Frontal cortex (tissue), 4 donors: ENCODE data around the gene OXA1L. TPM values are rescaled to one million over a fixed set of nuclear protein-coding genes. Genes with fewer than 3 reads are reported as not detected.
A peak's percentile ranks its signal among the peaks of the same experiment; 100 is the strongest.
"Not testable (repeated sequence)": the region's sequence is repeated elsewhere in the genome, so short reads cannot be mapped to it uniquely, and the experiment has no call there.

Source experiments
- DNase-seq, 2 donors: peaks; one replicate each; pipeline ENCODE4 v3.0.0; 2012; ENCODE audit warnings: low spot score in 2 of 2
- FAIRE-seq: peaks from 2 replicates; lab custom pipeline; 2012; peaks lifted over from hg19 to GRCh38; lab: Jason Lieb, UNC
- total RNA-seq: library from RNA; depleted of rRNA; stranded (reverse); fragments of >200 nt; gene quantifications from one replicate; pipeline ENCODE4 v1.2.3, GENCODE V29; 2014
- donor health status: control.
- donor health status: control.
- donor health status: control.

OXA1L gene
- 28.9 TPM for total RNA-seq

DNA sequence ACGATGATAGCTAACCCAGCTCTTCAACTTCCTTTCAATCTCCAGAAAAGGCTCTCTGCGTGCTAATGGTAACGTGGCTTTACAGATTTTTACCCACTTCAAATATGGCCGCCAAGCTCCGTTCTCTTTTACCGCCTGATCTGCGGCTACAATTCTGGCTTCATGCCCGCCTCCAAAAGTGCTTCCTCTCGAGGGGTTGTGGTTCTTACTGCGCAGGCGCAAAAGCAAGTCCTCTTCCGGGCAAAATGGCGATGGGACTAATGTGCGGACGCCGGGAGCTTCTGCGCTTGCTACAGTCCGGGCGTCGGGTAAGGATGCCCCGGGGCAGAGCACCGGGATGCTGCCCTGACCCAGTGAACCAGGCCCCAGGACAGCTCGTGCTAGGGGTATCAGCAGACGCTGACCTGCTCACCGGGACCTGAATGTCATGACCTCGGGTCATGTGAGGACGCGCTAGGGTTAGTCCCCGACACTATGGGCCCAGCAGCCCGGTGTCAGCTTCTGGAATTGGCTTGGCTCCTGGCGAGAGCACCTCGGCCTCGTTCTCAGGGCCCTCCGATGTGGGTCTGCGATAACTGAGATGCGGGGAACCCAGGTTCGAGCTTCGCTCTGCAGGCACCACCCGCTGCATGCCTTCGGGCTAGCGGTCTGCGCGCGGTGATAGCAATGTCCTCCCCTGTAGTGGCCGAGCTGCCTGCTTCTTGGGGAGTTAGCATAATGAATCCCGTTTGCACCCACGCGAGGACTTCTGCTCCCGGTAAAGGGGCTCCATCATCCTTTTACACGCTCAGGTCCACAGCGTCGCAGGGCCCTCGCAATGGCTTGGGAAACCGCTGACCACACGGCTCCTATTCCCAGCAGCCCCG lies at the start of gene OXA1L:
Gene OXA1L, plus strand, starts transcription at position 232 of the 866 bp plus-strand sequence. Its CDS starts 14 bp downstream, at position 246.
- DNase-seq (peak; percentile 46 to 75), FAIRE-seq (no peak)

DNA sequence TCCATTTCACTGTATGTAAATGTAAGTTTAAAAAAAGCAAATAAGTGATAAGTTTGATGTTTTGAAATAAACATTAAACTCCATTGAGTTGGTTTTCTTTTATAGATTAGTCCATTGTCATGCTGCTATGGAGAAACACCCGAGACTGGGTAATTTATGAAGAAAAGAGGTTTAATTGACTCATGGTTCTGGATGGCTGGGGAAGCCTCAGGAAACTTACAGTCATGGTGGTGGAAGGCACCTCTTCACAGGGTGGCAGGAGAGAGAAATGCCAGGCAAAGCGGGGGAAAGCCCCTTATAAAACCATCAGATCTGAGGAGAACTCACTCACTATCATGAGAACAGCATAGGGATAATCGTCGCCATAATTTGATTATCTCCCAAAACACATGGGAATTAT lies 48.4 kb upstream of the OXA1L start:
- FAIRE-seq (no peak), DNase-seq (no peak)

DNA sequence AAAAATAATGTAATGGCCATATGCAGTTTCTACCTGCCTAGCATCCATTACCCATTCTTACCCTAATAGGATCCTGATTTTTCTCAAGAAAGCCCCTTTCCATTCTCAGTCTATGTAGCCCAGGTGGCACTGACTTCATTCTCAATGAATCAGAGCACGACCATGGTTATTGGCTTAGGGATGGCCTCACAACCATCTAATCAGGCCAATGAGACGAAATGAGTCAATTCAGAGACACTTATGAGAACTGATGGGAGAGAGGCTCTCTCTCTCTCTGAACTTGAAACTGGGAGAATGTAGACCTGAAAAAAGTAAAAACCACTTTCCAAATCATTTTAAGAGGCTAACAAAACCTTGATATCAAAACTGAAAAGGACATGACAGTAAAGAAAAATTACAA lies 45.3 kb upstream of the OXA1L start:
- DNase-seq (no peak), FAIRE-seq (no peak)

DNA sequence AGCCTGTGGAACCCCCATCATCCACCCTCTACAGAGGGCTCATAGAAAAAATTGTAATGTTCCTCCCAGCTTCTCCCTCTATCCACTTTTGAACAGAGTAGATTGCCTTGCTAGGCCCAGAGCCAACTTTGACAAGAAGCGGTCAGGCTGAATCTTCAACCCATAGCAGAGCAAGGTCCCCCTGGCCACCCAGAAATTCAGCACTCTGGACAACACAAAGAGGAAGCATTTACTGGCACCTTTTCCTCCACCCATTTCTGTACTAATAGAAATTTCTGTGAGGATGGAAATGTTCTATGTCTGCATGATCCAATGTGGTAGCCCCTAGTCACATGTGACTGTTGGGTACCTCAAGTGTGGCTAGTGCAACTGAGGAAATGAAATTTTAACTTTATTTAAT lies 42.7 kb upstream of the OXA1L start:
- DNase-seq (no peak), FAIRE-seq (no peak)

DNA sequence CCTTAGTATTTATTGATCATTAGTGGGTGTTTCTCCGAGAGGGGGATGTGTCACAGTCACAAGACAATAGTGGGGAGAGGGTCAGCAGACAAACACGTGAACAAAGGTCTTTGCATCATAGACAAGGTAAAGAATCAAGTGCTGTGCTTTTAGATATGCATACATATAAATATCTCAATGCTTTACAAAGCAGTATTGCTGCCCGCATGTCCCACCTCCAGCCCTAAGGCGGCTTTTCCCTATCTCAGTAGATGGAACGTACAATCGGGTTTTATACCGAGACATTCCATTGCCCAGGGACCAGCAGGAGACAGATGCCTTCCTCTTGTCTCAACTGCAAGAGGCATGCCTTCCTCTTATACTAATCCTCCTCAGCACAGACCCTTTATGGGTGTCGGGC lies 41.6 kb upstream of the OXA1L start:
- FAIRE-seq, DNase-seq: not testable (repeated sequence)

DNA sequence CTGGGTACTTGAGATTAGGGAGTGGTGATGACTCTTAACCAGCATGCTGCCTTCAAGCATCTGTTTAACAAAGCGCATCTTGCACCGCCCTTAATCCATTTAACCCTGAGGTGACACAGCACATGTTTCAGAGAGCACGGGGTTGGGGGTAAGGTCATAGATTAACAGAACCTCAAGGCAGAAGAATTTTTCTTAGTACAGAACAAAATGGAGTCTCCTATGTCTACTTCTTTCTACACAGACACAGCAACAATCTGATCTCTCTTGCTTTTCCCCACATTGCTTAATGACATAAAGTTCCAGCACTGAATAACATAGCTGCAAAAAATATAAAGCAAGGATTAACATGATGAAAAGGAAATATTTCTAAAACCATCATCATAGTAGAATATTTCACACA lies 41.1 kb upstream of the OXA1L start:
- not testable (repeated sequence) for DNase-seq, FAIRE-seq

DNA sequence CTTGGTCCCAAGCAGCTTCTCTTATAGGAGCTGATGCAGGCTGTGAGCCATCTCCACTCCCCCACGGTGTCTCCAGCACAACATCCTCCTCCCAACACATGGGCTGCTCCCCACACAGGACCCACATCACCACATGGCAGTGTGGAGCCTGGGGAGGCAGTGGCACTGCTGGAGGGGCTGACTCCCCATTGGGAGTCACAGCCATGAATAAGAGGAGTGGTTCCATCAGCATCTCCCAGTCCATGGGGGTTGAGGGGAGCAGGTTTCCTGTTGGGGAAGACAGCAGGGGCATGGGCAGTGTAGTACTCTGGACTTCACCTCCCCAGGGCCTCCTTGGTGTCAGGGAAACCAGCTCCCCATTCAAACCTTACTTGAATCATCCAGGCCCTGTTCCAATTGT lies 40.5 kb upstream of the OXA1L start:
- FAIRE-seq (no peak), DNase-seq (no peak)

DNA sequence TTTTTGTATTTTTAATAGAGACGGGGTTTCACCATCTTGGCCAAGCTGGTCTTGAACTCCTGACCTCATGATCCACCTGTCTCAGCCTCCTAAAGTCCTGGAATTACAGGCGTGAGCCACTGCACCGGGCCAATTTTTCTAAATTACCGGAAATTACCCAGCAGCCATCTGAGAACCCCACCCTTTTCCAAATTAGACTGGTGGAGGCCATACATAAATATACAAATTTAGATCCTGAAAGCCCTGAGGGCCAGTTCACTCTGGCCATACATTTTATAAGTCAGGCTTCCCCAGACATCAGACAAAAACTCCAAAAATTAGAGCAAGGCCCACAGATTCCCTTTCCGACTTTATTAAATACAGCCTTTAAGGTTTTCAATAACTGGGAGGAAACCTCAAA lies 34.4 kb upstream of the OXA1L start:
- not testable (repeated sequence) for DNase-seq, FAIRE-seq

DNA sequence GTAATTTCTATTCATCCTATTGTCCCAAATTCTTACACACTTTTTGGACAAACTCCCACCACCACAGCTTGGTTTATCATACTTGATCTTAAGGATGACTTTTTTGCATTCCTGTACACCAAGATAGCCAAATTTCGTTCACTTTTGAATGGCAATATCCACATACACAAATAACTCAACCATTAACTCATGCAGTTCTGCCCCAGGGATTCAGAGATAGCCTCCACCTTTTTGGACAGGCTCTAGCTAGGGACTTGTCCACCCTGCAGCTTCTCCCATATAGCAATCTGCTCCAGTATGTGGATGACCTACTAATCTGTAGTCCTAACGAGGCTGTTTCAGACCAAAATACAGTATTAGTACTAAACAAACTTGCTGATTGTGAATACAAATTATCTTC lies 32.7 kb upstream of the OXA1L start:
- DNase-seq (no peak), FAIRE-seq (no peak)

DNA sequence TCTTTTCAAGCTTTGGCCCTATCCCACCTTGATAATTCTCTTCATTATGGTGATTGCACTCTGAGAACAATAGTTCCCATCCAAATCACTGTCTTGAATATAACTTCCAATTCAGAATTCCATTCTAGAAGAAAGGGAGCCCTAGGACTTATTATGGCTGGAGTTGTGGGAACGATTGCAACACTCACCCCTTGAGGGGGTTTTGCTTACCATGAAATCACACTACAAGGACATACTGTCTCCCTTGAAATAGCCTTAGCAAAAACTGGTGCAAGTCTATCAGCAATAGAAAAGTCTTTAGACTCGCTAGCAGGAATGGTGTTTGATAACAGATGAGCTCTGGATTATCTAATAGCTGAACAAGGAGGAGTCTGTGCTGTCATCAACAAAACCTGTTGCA lies 31.4 kb upstream of the OXA1L start:
- FAIRE-seq (no peak), DNase-seq (no peak)

DNA sequence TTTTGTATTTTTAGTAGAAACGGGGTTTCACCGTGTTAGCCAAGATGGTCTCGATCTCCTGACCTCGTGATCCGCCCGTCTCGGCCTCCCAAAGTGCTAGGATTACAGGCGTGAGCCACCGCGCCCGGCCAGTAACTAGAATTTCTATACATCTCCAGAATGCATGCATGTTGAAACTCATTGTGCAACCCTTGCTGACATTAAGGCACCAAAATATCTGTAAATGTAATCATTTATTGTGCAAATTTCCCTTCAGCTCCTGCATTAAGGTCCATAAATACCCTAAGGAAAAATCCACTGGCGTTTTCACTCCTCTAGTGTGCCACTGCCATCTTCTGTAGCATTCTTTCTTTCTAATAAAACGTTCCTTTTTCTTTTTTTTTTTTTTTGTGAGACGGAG lies 30.1 kb upstream of the OXA1L start:
- not testable (repeated sequence) for FAIRE-seq

DNA sequence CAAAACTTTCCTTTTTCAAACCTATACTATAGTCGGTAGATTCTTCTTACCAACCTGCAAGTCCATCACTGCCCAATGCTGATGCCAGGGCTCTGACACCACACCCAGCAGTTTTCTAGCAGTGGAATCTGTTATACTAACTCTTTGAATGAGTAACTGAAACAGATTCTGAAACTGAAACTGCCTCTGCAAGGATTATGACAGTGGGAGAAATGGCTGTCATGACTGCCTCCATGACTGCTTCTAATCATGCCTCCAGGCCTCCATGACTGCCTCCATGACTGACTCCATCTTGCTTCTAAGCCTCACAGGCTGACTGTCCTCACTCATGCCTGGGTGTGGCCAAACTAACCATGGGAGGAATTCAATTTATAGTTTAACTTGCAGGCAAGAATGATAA lies 29.4 kb upstream of the OXA1L start:
- no peak for DNase-seq
- FAIRE-seq = no peak

More for the DNA sequence above, 30.1 kb upstream of the OXA1L start:
- DNase-seq = not testable (repeated sequence)

DNA sequence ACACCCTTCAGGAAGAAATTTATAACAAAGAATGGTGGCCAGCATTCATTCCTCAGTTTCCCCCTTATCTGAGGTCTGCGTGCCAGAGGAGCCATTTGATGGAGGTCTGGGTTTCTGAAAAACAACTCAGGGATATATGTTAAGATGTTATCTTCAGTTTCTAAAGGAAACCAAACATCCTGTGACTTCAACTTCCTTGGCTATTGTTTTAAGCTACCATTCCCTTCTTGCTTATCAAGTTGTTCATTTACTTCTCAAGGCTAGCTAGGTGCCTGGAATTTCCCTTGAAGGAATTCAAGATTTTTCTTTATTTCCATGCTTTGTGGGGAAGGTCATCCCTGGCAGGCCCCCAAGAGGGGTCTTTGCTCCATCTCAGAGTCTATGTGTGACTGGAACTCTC lies 27.1 kb upstream of the OXA1L start:
- DNase-seq (no peak), FAIRE-seq (no peak)

DNA sequence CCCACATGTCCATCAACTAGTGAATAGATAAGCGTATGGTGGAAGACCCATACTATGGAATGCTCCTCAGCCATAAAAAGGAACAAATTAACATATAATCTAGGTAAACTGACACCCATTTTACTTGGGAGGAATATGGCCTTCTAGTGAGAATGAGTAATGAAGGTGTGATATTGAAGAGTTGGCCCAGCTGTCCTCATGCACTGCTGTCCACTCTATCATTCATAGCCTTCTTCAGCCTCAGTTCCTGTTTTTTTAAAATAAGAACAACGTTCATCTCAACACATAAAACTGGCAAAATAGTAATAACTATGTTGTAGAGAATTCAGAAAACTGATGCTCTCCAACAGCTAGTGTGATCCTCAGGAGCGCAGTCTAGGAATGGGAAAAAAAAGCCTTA lies 26.5 kb upstream of the OXA1L start:
- no peak for FAIRE-seq
- no peak for DNase-seq

DNA sequence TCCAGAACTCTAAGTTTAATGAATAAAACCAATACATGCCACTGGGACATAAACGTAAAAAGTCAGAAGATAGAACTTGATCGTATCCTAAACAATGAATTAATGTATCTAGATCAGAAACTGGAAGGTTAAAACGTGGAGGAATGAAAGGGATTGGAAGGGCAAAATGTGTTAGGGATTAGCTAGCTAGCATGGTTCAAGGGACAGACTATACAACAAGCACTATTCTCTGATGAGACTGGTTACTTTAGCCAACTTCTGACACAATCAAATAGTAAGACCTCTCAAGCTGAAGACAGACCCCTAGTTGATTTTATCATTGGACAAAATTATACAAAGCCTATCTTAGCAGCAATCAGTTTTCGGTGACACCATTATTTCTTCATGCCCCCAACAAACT lies 18.7 kb upstream of the OXA1L start:
- FAIRE-seq (no peak), DNase-seq (no peak)

DNA sequence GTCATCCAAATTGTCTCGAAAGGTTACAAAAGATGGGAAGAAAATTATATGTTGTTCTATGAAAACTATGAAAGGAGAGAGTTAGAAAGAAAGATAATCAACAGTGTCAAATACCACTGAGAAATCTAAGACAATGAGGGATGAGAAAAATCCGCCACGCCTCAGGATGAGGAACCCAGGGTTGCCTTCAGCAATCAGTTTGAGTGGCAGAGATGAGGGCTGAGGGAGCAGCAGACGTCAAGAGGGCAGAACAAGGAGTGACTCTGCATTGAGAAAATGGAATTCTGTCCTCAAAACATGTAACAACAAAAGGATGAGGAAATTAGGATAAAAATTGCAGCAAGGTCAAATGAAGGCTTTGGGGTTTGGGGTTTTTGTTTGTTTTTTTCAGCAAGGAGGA lies 18.3 kb upstream of the OXA1L start:
- no peak for FAIRE-seq

DNA sequence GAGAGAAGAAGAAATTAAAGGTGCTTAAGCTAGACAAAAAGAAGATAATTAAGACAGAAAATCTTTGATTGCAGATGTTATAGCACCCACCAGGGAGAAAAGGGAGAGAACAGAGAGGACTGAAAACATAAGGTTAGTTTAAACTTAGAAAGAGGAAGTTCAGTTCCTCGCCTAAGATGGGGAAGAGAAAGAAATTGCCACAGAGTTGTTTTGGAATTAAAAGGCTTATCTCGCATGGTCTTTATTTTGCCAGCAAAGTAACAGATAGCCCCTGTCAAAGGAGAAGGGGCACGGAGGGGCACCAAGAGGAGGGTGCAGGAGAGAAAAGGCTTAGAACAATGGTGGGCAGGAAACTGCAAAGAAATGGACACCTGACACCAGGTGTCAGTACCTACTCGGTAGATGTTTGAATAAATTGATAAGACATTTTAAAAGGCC lies 17.8 kb upstream of the OXA1L start:
- DNase-seq = no peak
- no peak for FAIRE-seq

More for the DNA sequence above, 18.3 kb upstream of the OXA1L start:
- DNase-seq = no peak

DNA sequence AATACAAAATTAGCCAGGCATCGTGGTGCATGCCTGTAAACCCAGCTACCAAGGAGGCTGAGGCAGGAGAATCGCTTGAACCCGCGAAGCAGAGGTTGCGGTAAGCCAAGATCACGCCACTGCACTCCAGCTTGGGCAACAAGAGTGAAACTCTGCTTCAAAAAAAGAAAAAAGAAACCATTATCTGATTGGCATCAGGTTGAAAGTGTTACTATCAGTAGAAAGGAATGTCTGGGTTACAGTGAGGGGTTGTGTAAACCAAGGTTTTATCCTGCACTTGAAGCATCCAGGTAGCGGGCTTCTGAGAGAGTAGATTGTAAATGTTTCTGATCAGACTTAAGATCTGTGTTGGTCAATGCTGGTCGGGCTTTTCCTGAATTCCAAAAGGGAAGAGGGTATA lies 14.1 kb upstream of the OXA1L start:
- FAIRE-seq (no peak), DNase-seq (no peak)

DNA sequence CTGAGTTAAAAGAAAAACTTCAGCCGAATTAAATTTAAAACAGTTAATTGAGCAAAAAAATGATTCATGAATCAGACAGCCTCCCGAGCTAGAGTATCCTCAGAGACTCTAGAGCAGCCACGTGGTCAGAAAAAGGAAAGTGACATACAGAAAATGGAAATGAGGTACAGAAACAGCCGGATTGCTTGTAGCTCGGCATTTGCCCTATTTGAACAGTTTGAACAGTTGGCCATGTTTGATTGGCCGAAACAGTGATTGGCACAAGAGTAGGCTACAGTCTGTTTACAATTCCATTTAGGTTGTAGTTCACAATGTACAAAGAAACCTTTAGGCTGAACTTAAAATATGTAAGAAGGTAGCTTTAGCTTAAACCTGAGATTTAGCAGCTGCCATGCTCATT lies 12.9 kb upstream of the OXA1L start:
- FAIRE-seq (no peak), DNase-seq (no peak)

DNA sequence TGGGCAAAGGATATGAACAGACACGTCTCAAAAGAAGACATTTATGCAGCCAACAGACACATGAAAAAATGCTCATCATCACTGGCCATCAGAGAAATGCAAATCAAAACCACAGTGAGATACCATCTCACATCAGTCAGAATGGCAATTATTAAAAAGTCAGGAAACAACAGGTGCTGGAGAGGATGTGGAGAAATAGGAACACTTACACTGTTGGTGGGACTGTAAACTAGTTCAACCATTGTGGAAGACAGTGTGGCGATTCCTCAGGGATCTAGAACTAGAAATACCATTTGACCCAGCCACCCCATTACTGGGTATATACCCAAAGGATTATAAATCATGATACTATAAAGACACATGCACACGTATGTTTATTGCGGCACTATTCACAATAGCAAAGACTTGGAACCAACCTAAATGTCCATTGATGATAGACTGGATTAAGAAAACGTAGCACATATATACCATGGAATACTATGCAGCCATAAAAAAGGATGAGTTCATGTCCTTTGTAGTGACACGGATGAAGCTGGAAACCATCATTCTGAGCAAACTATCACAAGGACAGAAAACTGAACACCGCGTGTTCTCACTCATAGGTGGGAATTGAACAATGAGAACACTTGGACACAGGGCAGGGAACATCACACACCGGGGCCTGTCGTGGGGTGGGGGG lies 8.4 kb upstream of the OXA1L start:
- not testable (repeated sequence) for FAIRE-seq

DNA sequence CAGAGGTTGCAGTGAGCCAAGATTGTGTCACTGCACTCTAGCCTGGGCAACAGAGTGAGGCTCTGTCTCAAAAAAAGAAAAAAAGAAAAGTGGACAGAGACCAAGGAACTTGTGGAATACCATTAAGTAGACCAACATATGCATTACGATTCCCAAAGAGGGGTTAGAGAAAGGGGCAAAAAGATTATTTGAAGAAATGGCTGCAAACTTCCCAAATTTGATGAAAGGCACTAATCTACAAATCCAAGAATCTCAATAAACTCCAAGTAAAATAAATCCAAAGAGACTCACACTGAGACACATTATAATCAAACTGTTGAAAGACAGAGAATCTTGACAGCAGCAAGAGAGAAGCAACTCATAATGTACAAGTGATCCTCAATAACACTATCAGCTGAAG lies 4.8 kb upstream of the OXA1L start:
- no peak for DNase-seq
- no peak for FAIRE-seq

More for the DNA sequence above, 8.4 kb upstream of the OXA1L start:
- not testable (repeated sequence) for DNase-seq
